Sigmoid colon (tissue), 4 donors: ENCODE data around the gene ORC2.

Source experiments
- CTCF ChIP-seq, 4 experiments: fragments of 450-650 bp in 3 of 4; fragments of 200-600 bp in 1 of 4; IDR thresholded peaks; one replicate each; pipeline ENCODE4 v1.5.1; 2016 to 2019; ENCODE audit warnings: antibody characterized with exemption in 4 of 4, mild to moderate bottlenecking in 3 of 4, moderate library complexity in 2 of 4
- EP300 ChIP-seq, 4 donors: sonication (generic); formaldehyde crosslinking; IDR thresholded peaks; one replicate each; pipeline ENCODE4 v1.6.1; 2017; ENCODE audit warnings: antibody characterized with exemption in 4 of 4
- POLR2A ChIP-seq, 2 donors: fragments of 450-650 bp; IDR thresholded peaks; one replicate each; pipeline ENCODE4 v1.6.1; 2016; ENCODE audit warnings: antibody characterized with exemption in 2 of 2, mild to moderate bottlenecking in 2 of 2, moderate library complexity in 2 of 2
- POLR2AphosphoS5 ChIP-seq, 4 donors: sonication (generic); formaldehyde crosslinking; IDR thresholded peaks; one replicate each; pipeline ENCODE4 v1.6.1; 2017; ENCODE audit warnings: antibody characterized with exemption in 4 of 4

- no peak for TF ChIP-seq CTCF (IDR thresholded peaks at IDR 0.05)
- no peak for TF ChIP-seq POLR2A (IDR thresholded peaks at IDR 0.05)
- no peak for TF ChIP-seq POLR2AphosphoS5 (IDR thresholded peaks at IDR 0.05)
- TF ChIP-seq EP300 (IDR thresholded peaks at IDR 0.05) = no peak
Measured at GRCh38 chr2:200863782-200864175, 99.7 kb downstream of the ORC2 start.
